PC-9 (cell line): ENCODE measurements around the gene PCMT1. TPM values are rescaled to one million over a fixed set of nuclear protein-coding genes. Genes with fewer than 3 reads are reported as not detected.

Source experiments
- BruUV-seq: library from RNA; stranded (reverse); fragments of 400-500 nt; replicated peaks from 2 replicates; lab custom pipeline; 2021; lab: Mats Ljungman, UMichigan
- CTCF ChIA-PET: fragments of 300-600 bp; sonication (Branson Sonifier 250); formaldehyde crosslinking; loops from one replicate; lab custom pipeline; 2022; ENCODE audit warnings: antibody characterized with exemption; lab: Charles Lee
- POLR2A ChIA-PET: fragments of 300-600 bp; sonication (Branson Sonifier 250); formaldehyde crosslinking; loops from one replicate; lab custom pipeline; 2022; ENCODE audit warnings: antibody characterized with exemption; ENCODE audit not compliant: unreplicated experiment; lab: Charles Lee
- DNase-seq, 2 experiments: peaks; one replicate each; pipeline versions ENCODE4 v3.0.0 to v3.0.0-alpha.2; 2015 to 2022; ENCODE audit warnings: mixed read lengths in 1 of 2
- H2AFZ ChIP-seq: fragments of 200-600 bp; sonication (generic); 2 replicates; pipeline ENCODE4 v1.8.1; 2017; ENCODE audit warnings: antibody characterized with exemption
- H3F3A ChIP-seq: fragments of 200-600 bp; sonication (generic); 2 replicates; pipeline ENCODE4 v1.8.1; 2017; ENCODE audit warnings: antibody characterized with exemption, mild to moderate bottlenecking, low read depth; ENCODE audit not compliant: insufficient read depth
- H3K27ac ChIP-seq: fragments of 200-600 bp; sonication (generic); 2 replicates; pipeline ENCODE4 v1.6.1; 2016; ENCODE audit warnings: mixed run types
- H3K27me3 ChIP-seq: fragments of 200-600 bp; sonication (generic); 2 replicates; pipeline ENCODE4 v1.6.1; 2016; ENCODE audit warnings: low read depth, mixed run types; ENCODE audit not compliant: insufficient read depth
- H3K36me3 ChIP-seq: fragments of 200-600 bp; sonication (generic); 2 replicates; pipeline ENCODE4 v1.6.1; 2016; ENCODE audit warnings: low read depth, mixed run types
- H3K4me1 ChIP-seq: fragments of 200-600 bp; sonication (generic); replicated peaks from 2 replicates; pipeline ENCODE4 v1.6.1; 2016; ENCODE audit warnings: mixed run types; ENCODE audit not compliant: insufficient read depth
- H3K4me2 ChIP-seq: fragments of 200-600 bp; sonication (generic); 2 replicates; pipeline ENCODE4 v1.6.1; 2017; ENCODE audit warnings: mixed run types
- H3K4me3 ChIP-seq: fragments of 200-600 bp; sonication (generic); 2 replicates; pipeline ENCODE4 v1.6.1; 2016; ENCODE audit warnings: mixed run types
- H3K79me2 ChIP-seq: fragments of 200-600 bp; sonication (generic); 2 replicates; pipeline ENCODE4 v1.6.1; 2017; ENCODE audit warnings: low read depth, mixed run types
- H3K9me2 ChIP-seq: fragments of 200-600 bp; sonication (generic); 2 replicates; pipeline ENCODE4 v1.8.1; 2017; ENCODE audit warnings: mild to moderate bottlenecking; ENCODE audit not compliant: insufficient read depth
- H3K9me3 ChIP-seq: fragments of 200-600 bp; sonication (generic); 2 replicates; pipeline ENCODE4 v1.8.1; 2016; ENCODE audit warnings: low read depth; ENCODE audit not compliant: insufficient read depth
- H4K20me1 ChIP-seq: fragments of 200-600 bp; sonication (generic); 2 replicates; pipeline ENCODE4 v1.8.1; 2017; ENCODE audit not compliant: insufficient read depth
- CTCF ChIP-seq: fragments of 200-600 bp; sonication (generic); conservative IDR thresholded peaks from 2 replicates; pipeline ENCODE4 v1.6.1; 2017; ENCODE audit warnings: mixed run types, antibody characterized with exemption, mild to moderate bottlenecking, moderate library complexity
- EZH2 ChIP-seq: fragments of 200-600 bp; sonication (generic); IDR thresholded peaks from 2 replicates; pipeline ENCODE4 v1.8.0; 2017; ENCODE audit warnings: antibody characterized with exemption, low read depth
- intact Hi-C: fragments of 100-400 bp; cut with micrococcal nuclease; formaldehyde crosslinking; loops from one replicate; pipeline ENCODE4 v1.10.0; 2022; ENCODE audit not compliant: unreplicated experiment
- total RNA-seq: library from RNA; stranded (reverse); gene quantifications from 2 replicates; pipeline ENCODE4 v1.2.3, GENCODE V29; 2021

PCMT1 gene
- total RNA-seq, 1 experiment from 2014 or later: 50.5 TPM

- TF ChIP-seq EZH2 (no peak), CTCF (peak; percentile 66)
- H3K36me3 ChIP-seq: peaks cover 4% of the 10 kb centered on the region; the same call in 1 of the 2 replicates
Measured at GRCh38 chr6:149723771-149724417, 25.6 kb upstream of the PCMT1 start.

GRCh38 chr6:149725785-149726184 lies 23.8 kb upstream of the PCMT1 start:
- Histone ChIP-seq H3K79me2 (no peaks in the 10 kb centered on the region), H2AFZ (no peak overlapping the region), H3K27ac (no peak overlapping the region), H3K27me3 (no peaks in the 10 kb centered on the region), H3K4me2 (no peak overlapping the region), H4K20me1 (no peaks in the 10 kb centered on the region), H3K4me3 (no peak overlapping the region), H3K9me3 (no peaks in the 10 kb centered on the region), H3K36me3 (peaks cover 4% of the 10 kb centered on the region; the same call in 1 of the 2 replicates), H3K4me1 (no peaks in the 10 kb centered on the region), H3K9me2 (no peaks in the 10 kb centered on the region), H3F3A (peaks cover 3% of the 10 kb centered on the region)
- DNase-seq: no peak
- ChIA-PET CTCF (no interaction called here), POLR2A (no interaction called here)
- intact Hi-C loops: no loop called here
- no TSS peak for BruUV-seq
- no peak for TF ChIP-seq CTCF
- TF ChIP-seq EZH2: no peak

More at GRCh38 chr6:149723771-149724417, 25.6 kb upstream of the PCMT1 start:
- DNase-seq: peak; percentile 11 to 51
- no peaks in the 10 kb centered on the region for H4K20me1 ChIP-seq
- H3K27me3 ChIP-seq: no peaks in the 10 kb centered on the region
- H3K79me2 ChIP-seq: no peaks in the 10 kb centered on the region
- POLR2A ChIA-PET: no interaction called here
- CTCF ChIA-PET: interaction anchor here (0.7 kb wide), 1 partner anchor 198 kb away, joined by 4 read pairs; no protein-coding TSS in a partner anchor
- no peak overlapping the region for H2AFZ ChIP-seq
- H3K4me2 ChIP-seq: no peak overlapping the region
- H3K9me2 ChIP-seq: no peaks in the 10 kb centered on the region
- 0 out of 2 replicates have a peak, but pooled peaks cover 5% of the 10 kb centered on the region for H3K4me1 ChIP-seq
- H3K9me3 ChIP-seq: no peaks in the 10 kb centered on the region
- BruUV-seq: no TSS peak
- H3K27ac ChIP-seq: no peak overlapping the region
- H3F3A ChIP-seq: peaks cover 3% of the 10 kb centered on the region
- no peak overlapping the region for H3K4me3 ChIP-seq
- intact Hi-C loops: loop anchor here (5.0 kb wide), 1 partner anchor 203 kb away; no protein-coding TSS in a partner anchor

- peaks cover 3% of the 10 kb centered on the region for H3F3A ChIP-seq
- no peak overlapping the region for H3K4me2 ChIP-seq
- no peak for TF ChIP-seq CTCF
- no peak for TF ChIP-seq EZH2
- H3K9me3 ChIP-seq: no peaks in the 10 kb centered on the region
- no peak overlapping the region for H2AFZ ChIP-seq
- H3K36me3 ChIP-seq: peaks cover 5% of the 10 kb centered on the region; the same call in 1 of the 2 replicates
- H3K27ac ChIP-seq: no peak overlapping the region
- no TSS peak for BruUV-seq
- ChIA-PET POLR2A (no interaction called here), CTCF (no interaction called here)
- H3K4me3 ChIP-seq: no peak overlapping the region
- intact Hi-C loops: no loop called here
- H3K27me3 ChIP-seq: no peaks in the 10 kb centered on the region
- H4K20me1 ChIP-seq: no peaks in the 10 kb centered on the region
- H3K79me2 ChIP-seq: no peaks in the 10 kb centered on the region
- no peak for DNase-seq
- H3K4me1 ChIP-seq: no peaks in the 10 kb centered on the region
- H3K9me2 ChIP-seq: no peaks in the 10 kb centered on the region
Measured at GRCh38 chr6:149727793-149728498, 21.6 kb upstream of the PCMT1 start.
